CMK (cell line): ENCODE measurements around the gene PLEKHA4.
"Not testable (repeated sequence)": the region's sequence is repeated elsewhere in the genome, so short reads cannot be mapped to it uniquely, and the experiment has no call there.

Source experiments
- DNase-seq: peaks from one replicate; pipeline ENCODE4 v3.0.0-alpha.2; 2010; ENCODE audit warnings: low read depth

PLEKHA4 gene

GRCh38 chr19:48797103-48797502 lies 71.3 kb downstream of the PLEKHA4 start:
- no peak for DNase-seq

GRCh38 chr19:48796298-48797083 lies 71.9 kb downstream of the PLEKHA4 start:
- no peak for DNase-seq

GRCh38 chr19:48795685-48796070 lies 72.7 kb downstream of the PLEKHA4 start:
- DNase-seq = no peak

- peak; percentile 84 for DNase-seq
Observed at GRCh38 chr19:48795055-48795684, 73.2 kb downstream of the PLEKHA4 start.

- no peak for DNase-seq
Observed at GRCh38 chr19:48794291-48794690, 74.1 kb downstream of the PLEKHA4 start.

GRCh38 chr19:48793271-48793670 lies 75.1 kb downstream of the PLEKHA4 start:
- DNase-seq = no peak

GRCh38 chr19:48787331-48787730 lies 81.1 kb downstream of the PLEKHA4 start:
- DNase-seq = not testable (repeated sequence)
